ENCODE data around the gene SMIM20.

The SMIM20 gene

DNA sequence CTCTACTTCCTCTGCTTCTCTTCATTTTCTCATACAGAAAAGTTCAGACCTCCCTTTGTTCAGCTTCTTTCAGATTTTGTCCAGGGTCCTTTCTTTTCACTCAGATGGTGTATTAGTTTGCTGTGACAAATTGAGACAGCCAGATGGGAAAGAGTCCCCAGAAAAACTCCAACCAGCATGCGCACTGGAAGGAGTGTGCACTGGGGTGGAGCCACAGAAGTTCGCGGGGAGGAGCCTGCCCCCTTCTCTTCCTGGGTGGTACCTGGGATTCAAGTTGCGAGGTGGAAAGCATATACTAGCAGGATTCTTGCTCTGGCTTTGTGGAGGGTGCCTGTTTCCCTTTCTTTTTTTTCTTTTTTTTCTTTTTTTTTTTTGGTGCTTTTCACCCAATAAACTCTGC lies 51.6 kb downstream of the SMIM20 start:
- DNase-seq: no peak

DNA sequence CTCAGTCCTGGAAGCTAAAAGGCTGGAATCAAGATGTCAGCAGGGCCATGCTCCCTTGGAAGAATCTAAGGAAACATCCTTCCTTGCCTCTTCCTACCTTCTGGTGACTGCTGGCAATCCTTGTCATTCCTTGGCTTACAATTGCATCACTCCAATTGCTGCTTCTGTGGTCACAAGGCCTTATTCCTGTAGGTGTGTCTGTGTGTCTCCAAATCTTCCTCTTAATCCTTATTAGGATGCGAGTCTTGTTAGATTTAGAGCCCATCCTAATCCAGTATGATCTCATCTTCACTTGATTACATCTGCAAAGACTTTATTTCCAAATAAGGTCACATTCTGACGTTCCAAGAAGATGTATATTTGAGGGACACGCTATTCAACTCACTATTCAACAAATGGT lies 52.2 kb downstream of the SMIM20 start:
- DNase-seq: no peak

DNA sequence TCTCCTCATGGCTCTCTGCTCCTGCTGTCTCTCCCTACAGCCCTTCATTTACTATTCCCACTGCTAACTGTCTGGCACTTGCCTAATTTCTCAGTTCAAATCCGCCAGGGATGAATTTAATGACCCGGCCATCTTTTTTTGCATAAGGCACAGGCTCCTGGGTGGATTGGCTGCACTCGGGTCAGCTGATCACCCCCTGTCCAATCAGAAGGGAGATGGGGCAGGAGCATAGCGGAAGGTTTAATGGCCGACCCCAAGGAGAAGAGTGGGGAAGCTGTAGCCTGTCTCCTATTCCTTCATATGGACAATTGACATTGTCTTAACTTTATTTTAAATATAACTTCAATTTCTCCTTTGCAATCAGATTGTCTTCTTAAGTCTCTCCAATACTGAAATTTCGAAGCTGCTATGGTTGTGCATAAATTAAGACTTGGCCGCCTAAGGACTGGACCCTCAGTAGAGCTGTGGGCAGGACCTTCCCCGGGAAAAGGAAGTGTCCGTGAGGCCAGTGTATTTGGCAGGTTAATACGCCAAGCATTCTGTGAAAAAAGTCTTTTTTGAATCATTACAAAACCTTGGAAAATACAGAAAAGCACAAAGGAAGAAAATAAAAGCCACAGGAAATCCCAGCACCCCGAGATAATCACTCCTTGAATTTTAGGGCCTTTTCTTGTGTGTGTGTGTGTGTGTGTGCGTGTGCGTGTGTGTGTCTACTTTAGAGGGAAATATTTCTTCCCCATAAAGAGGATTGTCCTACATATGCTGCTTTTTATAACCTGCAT lies 55.5 kb downstream of the SMIM20 start:
- DNase-seq: no peak

DNA sequence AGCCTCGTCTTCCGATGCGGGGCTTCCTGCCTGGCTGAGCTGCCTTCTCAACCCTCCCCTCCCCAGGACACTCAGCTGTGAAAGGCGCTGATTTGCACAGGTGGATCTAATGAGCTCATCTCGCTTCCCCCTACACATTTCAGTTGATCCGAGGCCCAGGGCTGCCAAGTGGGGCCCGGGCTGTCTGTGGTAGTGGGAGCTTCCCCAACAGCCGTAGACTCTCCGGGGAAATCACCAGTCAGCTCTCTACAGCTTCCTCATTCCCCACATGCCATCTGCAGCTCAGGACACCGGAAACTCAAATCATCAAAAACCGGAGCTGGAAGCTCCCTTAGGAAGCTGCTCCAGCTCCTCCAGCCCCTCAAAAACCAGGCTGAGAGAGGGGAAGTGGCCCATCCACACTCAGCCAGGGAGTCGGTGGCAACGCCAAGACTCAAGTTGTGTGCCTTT lies 56.2 kb downstream of the SMIM20 start:
- no peak for DNase-seq

DNA sequence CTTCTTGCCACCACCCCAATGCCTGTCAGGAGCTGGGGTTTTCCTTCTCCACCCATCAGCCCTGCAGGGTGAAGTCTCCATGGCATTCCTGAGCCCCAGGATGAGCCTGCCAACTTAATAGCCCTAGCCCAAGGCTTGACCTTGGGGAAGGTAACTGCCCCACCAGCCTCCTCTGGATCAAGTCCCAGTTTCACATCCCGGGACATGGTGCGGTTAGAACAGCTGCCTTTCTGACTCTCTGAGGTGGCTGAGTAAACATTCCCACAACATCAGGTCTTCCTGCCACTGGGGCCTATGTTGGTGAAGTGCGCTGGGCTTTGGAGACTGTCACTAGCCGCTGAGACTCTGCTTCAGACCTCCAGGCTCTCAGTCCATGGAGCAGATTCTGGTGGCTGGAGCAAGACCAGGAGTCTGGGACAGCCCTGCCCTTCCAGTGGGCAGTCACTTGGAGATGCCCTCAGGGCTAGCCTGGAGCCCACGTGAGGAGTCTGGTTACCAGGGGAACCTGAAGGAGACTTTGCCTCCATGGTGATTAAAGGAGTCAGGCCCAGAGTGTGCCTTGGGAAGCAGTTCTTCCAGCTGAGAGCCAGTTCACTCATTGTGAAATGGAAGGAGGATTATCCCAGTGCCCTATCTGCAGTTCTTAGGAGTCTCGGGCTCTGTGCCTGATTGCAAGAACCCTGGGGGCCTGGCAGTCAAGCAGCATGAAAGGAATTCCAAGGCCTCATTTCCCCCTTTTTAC lies 56.8 kb downstream of the SMIM20 start:
- no peak for DNase-seq

DNA sequence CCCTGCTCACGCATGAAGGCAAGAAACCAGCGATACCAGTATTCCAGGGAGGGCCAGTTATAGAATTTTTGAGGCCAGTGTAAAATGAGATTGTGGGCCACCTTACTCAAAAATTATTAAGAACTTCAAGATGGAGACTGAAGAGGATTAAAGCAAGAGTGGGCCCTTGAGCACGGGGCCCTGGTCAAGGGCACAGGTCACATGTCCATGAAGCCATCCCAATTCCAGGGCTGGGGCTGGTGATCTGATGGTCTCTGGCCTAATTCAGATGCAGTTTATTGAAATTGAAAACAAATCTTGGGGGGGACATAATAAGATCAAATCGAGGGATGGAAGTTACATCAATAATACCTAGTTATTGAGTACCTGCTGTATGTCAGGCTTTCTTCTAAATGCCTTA lies 58.3 kb downstream of the SMIM20 start:
- DNase-seq: no peak

DNA sequence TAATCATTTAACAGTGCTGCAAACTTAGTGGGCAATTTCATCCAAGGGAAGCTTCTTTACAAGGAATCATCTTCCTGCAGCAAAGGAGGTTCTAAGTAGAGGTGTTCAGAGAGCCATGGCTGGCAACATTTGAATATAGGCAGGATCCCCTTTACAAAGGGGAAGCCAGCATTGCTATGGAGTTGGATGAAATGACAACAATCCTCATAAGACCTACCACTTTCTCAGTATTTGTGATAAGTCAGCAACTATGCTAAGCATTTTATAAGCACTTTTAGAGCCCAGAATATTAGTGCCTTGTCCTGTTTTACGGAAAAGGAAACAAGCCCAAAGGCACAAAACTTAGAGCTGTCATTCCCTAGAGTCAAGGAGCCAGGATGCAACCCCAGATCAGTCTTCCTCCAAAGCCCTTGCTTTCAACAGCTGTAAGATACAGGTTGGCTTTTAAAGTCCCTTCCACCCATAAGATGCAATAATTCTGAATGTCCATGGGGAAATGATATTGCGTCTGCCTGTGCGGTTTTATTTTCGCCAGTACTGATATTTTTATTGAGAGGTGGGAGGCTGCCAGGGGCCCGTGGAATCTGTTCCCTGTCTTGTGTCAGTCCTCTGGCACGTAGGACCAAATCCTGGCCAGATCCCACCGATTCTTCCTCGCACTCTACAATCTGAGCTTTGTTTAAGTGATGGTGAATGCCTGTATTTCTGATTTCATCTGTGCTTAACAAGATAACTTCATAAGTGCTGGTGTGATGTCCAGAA lies 59.1 kb downstream of the SMIM20 start:
- no peak for DNase-seq

DNA sequence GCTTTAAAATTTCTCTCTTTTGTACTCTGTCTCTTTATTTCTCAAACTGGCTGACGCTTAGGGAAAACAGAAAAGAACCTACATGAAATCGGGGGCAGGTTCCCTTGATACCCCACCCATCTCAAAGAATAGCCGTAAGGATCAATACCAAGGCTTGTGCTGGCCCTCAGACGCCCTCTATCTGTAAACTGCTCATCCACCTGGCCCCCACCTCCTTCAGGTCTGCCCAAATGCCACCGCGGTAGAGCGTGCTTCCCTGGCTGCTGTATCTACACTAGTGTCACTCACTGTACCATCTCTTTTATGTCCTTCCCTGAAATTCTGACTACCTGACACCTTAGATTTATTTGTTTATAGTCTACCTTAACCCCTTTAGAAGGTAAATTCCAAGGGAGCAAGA lies 62.8 kb downstream of the SMIM20 start:
- no peak for DNase-seq

DNA sequence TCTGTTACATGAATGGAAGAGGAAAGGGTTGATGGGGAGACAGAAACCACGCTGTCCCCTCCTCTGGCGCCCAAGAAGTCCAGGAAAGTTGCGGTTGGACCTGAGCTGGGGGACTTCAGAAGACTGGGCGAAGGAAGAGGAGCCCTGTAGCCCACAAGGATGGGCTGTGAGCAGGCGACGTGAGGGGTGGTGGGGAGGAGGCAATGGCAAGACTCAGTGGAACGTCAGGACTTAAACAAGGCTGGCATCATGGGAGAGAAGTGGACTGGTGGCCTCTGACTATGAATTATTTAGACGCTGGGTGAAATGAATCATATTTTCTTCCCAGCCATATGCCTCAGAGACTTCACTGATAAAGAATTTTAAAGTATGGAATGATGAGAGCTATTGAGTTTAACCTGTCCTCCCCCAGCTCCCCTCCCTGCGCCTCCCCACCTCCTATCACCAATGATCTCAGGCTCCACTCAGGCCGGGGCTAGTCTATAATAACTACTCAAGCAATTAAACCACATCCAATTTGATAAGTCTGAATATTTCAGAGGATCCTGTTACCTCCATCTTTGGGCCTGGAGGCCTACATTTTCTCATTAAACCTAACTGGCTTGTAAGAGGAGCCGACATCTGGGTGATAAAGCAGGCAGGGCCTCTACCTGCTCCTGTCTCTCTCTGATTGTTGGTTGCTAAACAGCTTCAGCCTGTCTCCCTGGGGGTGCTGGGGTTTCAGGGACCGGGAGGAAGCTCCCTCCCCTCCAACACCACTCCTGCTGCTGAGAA lies 63.6 kb downstream of the SMIM20 start:
- no peak for DNase-seq

DNA sequence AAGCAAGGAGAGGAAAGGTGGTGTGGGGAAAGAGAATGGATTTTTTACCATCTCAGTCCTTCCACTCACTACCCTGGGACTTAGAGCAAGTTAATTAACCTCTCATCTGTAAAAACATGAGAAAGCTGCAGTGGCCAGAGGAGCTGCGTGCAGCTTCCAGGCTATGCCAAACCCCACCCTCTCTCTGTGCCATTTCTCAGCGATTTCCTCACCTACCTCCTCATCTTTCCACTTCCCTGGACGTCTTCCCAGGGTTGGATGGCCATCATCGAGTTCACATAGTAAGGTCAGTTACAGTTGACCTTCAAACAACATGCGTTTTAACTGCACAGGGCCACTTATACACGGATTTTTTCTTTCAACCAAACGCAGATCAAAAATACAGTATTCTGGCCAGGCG lies 64.3 kb downstream of the SMIM20 start:
- DNase-seq: no peak

Data from NCI-H1417 treated with DMSO at 0.1 percent for 48 hours (cell line).